C4-2B (cell line): ENCODE data around the gene ACSM3.
"Not testable (repeated sequence)": the region's sequence is repeated elsewhere in the genome, so short reads cannot be mapped to it uniquely, and the experiment has no call there.

Source experiments
- H3K27ac ChIP-seq: fragments of 450-650 bp; 2 replicates; pipeline ENCODE4 v1.5.1; 2017
- ZFX ChIP-seq: fragments of 450-650 bp; IDR thresholded peaks from 2 replicates; pipeline ENCODE4 v1.6.1; 2017
- TF ChIP-seq, protein P1 (sequence below): fragments of 450-650 bp; conservative IDR thresholded peaks from 2 replicates; pipeline ENCODE4 v1.5.1; 2017; ENCODE audit warnings: mild to moderate bottlenecking

Gene ACSM3

DNA sequence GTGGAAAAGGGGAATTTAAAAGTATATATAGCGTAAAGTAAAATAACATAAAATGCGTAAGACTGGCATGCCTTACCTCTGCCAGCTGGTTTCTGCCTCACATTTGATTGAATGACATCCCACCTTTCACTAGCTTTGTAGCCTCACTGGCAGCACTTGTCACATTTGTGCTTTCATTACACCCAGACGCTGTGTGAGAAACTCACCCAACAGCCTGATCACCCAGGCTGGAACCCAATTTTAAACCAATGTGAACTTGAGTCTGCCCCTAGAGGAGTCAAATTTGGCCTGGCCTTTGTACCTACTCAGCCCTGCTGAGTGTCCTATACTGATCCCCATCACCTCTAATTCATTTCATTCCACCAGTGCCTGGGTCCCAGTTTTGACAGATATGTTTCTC lies 17.4 kb upstream of the ACSM3 start:
- no peak for TF ChIP-seq ZFX
- TF ChIP-seq, protein P1, sequence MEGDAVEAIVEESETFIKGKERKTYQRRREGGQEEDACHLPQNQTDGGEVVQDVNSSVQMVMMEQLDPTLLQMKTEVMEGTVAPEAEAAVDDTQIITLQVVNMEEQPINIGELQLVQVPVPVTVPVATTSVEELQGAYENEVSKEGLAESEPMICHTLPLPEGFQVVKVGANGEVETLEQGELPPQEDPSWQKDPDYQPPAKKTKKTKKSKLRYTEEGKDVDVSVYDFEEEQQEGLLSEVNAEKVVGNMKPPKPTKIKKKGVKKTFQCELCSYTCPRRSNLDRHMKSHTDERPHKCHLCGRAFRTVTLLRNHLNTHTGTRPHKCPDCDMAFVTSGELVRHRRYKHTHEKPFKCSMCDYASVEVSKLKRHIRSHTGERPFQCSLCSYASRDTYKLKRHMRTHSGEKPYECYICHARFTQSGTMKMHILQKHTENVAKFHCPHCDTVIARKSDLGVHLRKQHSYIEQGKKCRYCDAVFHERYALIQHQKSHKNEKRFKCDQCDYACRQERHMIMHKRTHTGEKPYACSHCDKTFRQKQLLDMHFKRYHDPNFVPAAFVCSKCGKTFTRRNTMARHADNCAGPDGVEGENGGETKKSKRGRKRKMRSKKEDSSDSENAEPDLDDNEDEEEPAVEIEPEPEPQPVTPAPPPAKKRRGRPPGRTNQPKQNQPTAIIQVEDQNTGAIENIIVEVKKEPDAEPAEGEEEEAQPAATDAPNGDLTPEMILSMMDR, result no peak
- H3K27ac ChIP-seq, result no peak overlapping the region

DNA sequence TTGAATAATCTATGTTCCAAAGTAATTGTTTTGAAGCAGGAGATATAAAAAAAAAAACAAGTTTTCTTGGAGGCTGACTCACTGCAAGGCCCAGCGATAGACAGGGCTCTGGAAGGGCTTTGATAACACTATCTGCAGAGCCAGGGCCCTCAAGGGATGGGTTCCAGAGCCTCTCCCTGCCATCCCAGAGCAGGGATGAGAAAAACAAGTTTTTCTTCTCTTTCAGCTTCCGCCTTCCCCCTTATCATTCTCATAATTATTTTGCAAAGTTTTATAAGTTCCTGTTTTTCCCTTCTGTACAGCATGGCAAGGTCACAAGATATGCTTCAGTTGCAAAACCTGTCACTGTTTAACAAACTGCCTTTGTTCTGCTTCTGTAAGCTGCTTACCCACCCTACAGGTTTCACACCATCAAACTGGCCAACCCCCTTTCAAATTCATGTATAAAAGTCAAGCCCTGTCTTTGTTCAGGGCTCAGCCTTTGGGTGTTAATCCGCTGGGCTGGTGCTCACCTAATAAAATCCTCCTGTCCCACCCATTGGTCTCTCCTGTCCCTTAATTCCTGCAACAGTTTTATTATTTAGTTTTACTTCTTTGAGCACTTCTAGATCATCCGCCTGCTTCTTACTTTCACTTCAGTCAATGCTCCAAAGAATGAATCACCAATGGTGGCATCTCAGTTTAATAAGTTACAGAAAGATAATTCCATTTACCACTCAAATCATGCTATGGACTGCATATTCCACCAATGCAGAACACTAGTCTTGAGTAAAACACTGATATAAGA lies 16.6 kb upstream of the ACSM3 start:
- TF ChIP-seq ZFX, result no peak
- TF ChIP-seq, protein P1, result no peak
- no peak overlapping the region for H3K27ac ChIP-seq

DNA sequence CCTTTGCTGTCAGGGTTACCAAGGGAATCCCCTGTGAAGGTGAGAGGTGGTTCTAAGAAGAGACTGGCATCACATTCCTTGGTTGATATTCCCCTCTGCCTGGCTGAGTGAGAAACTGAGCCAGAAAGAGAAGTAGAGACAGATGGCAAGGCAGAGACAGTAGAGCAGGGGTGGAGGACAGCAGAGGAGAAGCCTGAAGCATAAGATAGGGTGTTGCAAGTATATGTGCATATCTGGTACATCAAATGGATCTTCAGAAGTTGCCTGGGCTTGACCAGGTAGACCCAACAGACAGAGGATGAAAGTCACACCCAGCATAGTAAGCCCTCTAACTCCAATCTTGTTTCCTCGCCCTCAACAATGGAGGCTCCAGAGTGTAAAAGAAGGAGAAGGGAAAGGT lies 14.3 kb upstream of the ACSM3 start:
- TF ChIP-seq, protein P1, result no peak
- no peak for TF ChIP-seq ZFX
- H3K27ac ChIP-seq, result no peak overlapping the region

DNA sequence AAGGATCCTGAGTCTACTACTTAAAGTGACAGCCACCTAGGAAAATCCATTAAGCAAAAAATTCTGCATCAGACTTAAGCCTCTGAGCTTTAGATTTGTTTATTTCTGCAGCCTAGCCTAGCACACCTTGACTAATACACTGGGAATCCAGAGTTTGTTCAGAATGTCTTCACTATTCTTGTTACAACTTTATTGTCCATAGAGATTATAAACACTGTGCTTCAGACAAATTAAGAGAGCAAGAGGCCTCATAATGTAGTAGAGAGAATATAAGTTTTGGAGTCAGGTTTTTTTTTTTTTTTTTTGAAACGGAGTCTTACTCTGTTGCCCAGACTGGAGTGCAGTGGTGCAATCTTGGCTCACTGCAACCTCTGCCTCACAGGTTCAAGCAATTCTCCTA lies 13.3 kb upstream of the ACSM3 start:
- no peak overlapping the region for H3K27ac ChIP-seq
- TF ChIP-seq ZFX, result no peak
- TF ChIP-seq, protein P1, result no peak

DNA sequence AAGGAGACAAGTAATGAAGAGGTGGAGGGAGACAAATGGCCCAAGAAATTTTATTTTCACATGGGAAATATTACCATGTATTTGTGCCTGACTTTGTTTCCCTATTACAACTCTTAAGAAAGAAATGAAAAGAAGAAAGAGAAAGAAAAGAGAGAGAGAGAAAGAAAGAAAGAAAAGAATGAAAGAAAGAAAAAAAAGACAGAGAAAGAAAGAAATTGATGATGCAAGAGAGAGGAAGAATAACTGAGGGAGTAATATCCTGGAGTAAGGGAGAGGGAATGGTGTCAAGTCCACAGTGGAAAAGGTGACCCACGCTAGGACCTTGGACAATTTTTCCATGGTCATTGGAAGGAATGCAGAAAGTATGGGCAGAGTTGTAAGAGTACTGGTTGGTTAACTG lies 10.1 kb upstream of the ACSM3 start:
- no peak overlapping the region for H3K27ac ChIP-seq
- TF ChIP-seq, protein P1, result no peak
- TF ChIP-seq ZFX, result no peak

DNA sequence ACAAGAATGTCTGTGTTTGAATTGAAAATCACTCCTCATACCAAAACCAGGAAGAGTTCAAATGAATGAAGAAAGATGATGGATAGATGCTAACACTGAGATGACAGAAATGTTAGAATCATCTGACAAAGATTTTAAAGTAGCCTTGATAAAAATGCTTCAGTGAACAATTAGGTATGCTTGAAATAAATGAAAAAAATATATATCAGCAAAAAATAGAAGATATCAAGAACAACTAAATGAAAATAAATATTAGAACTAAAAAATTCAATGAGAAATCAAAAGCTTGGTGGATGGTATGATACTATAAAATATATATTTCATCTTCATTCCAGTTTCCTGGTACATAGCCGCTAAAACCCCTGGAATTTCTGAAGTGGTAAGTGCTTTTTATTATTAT lies 8.6 kb upstream of the ACSM3 start:
- H3K27ac ChIP-seq, result no peak overlapping the region
- TF ChIP-seq, protein P1, result no peak
- no peak for TF ChIP-seq ZFX

DNA sequence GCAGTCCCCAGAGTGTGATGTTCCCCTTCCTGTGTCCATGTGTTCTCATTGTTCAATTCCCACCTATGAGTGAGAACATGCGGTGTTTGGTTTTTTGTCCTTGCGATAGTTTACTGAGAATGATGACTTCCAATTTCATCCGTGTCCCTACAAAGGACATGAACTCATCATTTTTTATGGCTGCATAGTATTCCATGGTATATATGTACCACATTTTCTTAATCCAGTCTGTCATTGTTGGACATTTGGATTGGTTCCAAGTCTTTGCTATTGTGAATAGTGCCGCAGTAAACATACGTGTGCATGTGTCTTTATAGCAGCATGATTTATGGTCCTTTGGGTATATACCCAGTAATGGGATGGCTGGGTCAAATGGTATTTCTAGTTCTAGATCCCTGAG lies 8.0 kb upstream of the ACSM3 start:
- H3K27ac ChIP-seq, result not testable (repeated sequence)

DNA sequence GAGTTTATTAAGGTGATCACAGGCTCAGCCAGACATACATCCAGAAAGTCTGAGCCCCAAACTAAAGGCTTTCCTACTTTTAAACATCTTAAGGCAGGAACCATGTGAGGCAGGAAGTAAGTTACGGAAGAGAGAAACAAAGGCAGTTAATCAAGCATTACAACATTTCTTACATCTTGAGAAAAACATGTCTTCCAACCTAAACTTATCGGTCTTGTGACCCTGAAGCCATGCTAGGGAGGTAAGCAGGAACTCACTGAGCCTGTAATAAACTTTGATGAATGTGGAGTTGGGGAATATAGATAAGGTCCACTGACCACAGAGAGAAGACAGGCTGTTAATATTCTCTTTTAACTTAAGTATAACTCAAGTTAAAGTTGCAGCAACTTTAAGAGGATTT lies 3.5 kb upstream of the ACSM3 start:
- no peak for TF ChIP-seq ZFX
- TF ChIP-seq, protein P1, result no peak

More for the DNA sequence above, 3.5 kb upstream of the ACSM3 start:
- no peak overlapping the region for H3K27ac ChIP-seq
